ENCODE data around the gene LYPD8. TPM values are rescaled to one million over a fixed set of nuclear protein-coding genes. Genes with fewer than 3 reads are reported as not detected.
"Not testable (repeated sequence)": the region's sequence is repeated elsewhere in the genome, so short reads cannot be mapped to it uniquely, and the experiment has no call there.

The LYPD8 gene, protein sequence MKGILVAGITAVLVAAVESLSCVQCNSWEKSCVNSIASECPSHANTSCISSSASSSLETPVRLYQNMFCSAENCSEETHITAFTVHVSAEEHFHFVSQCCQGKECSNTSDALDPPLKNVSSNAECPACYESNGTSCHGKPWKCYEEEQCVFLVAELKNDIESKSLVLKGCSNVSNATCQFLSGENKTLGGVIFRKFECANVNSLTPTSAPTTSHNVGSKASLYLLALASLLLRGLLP
- total RNA-seq = not detected in 2 replicates

DNA sequence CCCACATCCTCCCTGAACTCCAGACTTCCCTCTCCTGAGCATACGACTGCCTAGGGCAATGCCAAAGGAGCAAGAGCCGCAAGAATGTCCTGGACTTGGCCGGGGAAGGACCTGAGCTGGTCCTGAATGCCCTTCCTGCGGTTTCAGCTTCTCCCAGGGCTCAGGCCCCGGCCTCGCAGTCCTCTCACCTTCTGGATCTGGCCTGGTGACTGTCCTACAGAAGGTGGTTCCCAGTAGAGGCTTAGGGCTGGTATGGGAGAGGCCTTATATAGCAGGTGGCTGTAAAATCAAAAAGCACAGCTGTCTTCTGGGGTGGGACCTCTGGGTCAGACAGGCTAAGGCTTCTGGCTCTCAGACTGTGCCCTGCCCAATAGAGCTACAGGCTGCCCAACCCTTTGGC, at the start of gene LYPD8:
TSS of gene LYPD8 (minus strand) at position 243 of the 400 bp plus-strand sequence. CDS start 4,678 bp downstream, outside the sequence.
- H3K27ac Mint-ChIP-seq = no peak within 1 kb of the TSS
- no peak within 1 kb of the TSS for H3K4me3 Mint-ChIP-seq
- intact Hi-C loops (cut with micrococcal nuclease) = no loop called here
- no peak for DNase-seq
- H3K36me3 Mint-ChIP-seq (ENCODE audit: low read depth) = no peaks in the 10 kb centered on the region
- H3K9me3 Mint-ChIP-seq = no peaks in the 10 kb centered on the region
- no peaks in the 10 kb centered on the region for H3K27me3 Mint-ChIP-seq
- H3K4me1 Mint-ChIP-seq = peaks cover 5% of the 10 kb centered on the region

DNA sequence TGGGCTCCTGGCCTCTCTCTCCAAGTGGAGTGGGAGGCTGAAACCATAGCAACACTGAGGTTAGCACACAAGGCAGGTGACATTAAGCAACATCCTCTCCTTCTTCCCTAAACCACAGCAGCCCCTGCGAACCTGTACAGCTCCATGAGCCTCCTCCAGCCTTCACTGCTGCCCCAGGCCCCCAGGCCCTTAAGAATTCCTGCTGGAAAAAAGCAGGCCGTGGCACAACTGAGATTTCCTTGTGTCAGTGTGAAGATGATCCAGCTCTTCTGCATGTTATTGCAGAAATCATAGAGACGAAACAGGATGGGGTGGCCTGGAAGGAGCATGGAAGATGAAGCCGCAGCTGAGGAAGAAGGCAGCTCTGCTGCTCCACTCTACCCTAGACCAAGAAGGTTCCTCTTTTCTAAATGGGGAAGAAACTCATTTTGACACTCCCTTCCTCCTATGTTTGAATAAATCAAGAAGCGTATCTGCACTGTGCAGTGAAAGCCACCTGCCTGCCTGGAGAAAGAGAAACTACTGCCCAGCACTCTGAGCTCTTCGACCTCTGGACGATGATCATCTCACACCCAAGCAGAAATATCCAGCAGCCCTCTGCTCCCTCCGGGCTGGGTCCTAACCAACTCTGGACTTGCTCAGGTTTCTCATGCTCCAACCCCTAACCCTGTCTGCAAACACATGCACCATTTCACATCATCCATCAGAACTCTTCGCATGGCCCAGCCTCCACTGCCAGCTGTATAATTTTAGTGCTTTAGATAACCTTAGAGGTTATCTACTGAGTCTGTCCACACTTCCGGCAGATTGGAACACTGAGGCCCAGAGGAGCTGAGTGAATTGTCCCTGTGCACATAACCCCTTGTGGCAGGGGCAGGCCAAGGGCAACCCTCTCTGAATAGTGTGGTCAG, 49.5 kb upstream of the LYPD8 start:
- peaks cover 1% of the 10 kb centered on the region for H3K36me3 Mint-ChIP-seq (ENCODE audit: low read depth)
- H3K27me3 Mint-ChIP-seq = peaks cover 7% of the 10 kb centered on the region
- H3K4me3 Mint-ChIP-seq = no peak overlapping the region
- peaks cover 11% of the 10 kb centered on the region for H3K4me1 Mint-ChIP-seq
- intact Hi-C loops (cut with micrococcal nuclease) = no loop called here
- H3K27ac Mint-ChIP-seq = no peak overlapping the region
- H3K9me3 Mint-ChIP-seq = no peaks in the 10 kb centered on the region
- DNase-seq = no peak

DNA sequence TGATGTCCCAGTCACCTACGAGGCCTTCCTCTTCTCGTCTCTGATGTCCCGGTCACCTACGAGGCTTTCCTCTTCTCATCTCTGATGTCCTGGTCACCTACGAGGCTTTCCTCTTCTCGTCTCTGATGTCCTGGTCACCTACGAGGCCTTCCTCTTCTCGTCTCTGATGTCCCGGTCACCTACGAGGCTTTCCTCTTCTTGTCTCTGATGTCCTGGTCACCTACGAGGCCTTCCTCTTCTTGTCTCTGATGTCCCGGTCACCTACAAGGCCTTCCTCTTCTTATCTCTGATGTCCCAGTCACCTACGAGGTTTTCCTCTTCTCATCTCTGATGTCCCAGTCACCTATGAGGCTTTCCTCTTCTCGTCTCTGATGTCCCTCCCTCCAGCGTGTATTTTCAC, 47.9 kb upstream of the LYPD8 start:
- H3K27me3 Mint-ChIP-seq = peaks cover 14% of the 10 kb centered on the region
- peaks cover 11% of the 10 kb centered on the region for H3K4me1 Mint-ChIP-seq
- H3K36me3 Mint-ChIP-seq (ENCODE audit: low read depth); intact Hi-C loops (cut with micrococcal nuclease); H3K9me3 Mint-ChIP-seq; DNase-seq; H3K4me3 Mint-ChIP-seq; H3K27ac Mint-ChIP-seq: not testable (repeated sequence)

DNA sequence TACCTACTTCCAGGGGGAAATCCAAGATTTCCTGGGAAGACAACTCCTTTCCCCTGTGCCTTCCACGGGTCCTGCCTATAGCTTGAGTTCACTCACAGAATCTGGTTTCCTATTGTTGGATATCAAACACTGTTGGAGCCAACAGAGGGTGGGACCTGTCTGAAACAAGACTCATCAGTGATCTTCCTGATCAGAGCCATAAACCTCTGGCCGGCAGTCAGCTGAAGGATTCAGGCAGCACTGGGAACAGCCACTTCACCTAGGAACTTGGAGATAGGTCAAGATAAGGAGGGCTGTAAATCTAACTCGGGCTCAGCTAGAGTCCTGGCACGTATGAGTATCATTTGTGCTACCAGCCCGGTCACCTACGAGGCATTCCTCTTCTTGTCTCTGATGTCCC, 46.9 kb upstream of the LYPD8 start:
- H3K4me1 Mint-ChIP-seq = peaks cover 11% of the 10 kb centered on the region

DNA sequence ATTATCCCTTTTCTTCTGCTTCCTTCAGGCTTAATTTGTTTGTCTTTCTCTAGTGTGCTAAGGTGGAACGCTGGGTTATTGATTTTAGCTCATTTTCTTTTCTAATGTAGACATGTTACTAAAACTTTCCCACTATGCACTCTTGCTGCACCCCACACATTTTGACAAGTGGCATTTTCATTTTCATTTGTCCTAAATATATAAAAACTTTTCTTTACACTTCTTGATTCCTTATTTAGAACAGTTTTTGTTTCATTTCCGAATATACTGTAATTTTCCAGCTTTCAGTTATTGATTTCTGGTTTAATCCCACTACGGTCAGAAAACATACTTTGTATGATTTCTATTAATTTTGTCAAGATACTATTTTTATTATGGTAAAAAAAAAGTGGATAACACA, 44.9 kb upstream of the LYPD8 start:
- no peak overlapping the region for H3K4me3 Mint-ChIP-seq
- no peaks in the 10 kb centered on the region for H3K36me3 Mint-ChIP-seq (ENCODE audit: low read depth)
- DNase-seq = no peak
- no peak overlapping the region for H3K27ac Mint-ChIP-seq
- intact Hi-C loops (cut with micrococcal nuclease) = no loop called here
- peaks cover 16% of the 10 kb centered on the region for H3K27me3 Mint-ChIP-seq
- H3K9me3 Mint-ChIP-seq = peaks cover 3% of the 10 kb centered on the region
- H3K4me1 Mint-ChIP-seq = peaks cover 8% of the 10 kb centered on the region

More for the DNA sequence above, 46.9 kb upstream of the LYPD8 start:
- Mint-ChIP-seq H3K9me3 (no peaks in the 10 kb centered on the region), H3K4me3 (no peak overlapping the region), H3K27me3 (peaks cover 14% of the 10 kb centered on the region), H3K36me3 (ENCODE audit: low read depth) (no peaks in the 10 kb centered on the region), H3K27ac (no peak overlapping the region)
- no peak for DNase-seq
- intact Hi-C loops (cut with micrococcal nuclease) = no loop called here

DNA sequence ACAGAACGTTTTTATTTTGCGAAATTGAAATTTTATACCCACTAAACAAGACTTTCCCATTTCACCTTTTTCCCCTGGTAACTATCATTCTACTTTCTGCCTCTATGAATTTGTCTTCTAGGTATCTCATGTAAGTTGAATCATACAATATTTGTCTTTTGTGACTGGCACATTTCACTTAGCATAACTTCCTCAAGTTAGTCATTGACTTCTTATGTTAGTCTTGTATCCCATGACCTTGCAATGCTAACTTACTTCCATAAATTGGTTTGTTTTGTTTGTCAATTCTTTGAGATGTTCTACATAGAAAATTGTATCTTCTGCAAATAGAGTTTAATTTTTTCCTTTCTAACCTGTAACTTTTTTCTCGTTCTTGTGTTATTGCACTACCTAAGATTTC, 43.2 kb upstream of the LYPD8 start:
- Mint-ChIP-seq H3K4me1 (peaks cover under 1% of the 10 kb centered on the region), H3K36me3 (ENCODE audit: low read depth) (no peaks in the 10 kb centered on the region), H3K27ac (no peak overlapping the region), H3K27me3 (peaks cover 13% of the 10 kb centered on the region), H3K9me3 (peaks cover 3% of the 10 kb centered on the region), H3K4me3 (no peak overlapping the region)
- intact Hi-C loops (cut with micrococcal nuclease) = no loop called here
- no peak for DNase-seq

DNA sequence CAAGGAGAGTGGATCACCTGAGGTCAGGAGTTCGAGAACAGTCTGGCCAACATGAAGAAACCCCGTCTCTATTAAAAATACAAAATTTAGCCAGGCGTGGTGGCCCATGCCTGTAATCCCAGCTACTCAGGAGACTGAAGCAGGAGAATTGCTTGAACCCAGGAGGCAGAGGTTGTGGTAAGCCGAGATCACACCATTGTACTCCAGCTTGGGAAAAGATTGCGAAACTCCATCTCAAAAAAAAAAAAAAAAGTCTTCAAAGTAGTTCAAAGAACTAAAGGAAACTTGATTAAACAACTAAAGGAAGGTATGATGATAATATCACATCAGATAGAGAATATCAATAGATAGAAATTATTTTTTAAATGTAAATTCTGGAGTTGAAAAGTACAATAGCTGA, 39.1 kb upstream of the LYPD8 start:
- H3K27me3 Mint-ChIP-seq; H3K36me3 Mint-ChIP-seq (ENCODE audit: low read depth); H3K4me1 Mint-ChIP-seq; H3K27ac Mint-ChIP-seq; H3K9me3 Mint-ChIP-seq; H3K4me3 Mint-ChIP-seq; intact Hi-C loops (cut with micrococcal nuclease); DNase-seq: not testable (repeated sequence)

DNA sequence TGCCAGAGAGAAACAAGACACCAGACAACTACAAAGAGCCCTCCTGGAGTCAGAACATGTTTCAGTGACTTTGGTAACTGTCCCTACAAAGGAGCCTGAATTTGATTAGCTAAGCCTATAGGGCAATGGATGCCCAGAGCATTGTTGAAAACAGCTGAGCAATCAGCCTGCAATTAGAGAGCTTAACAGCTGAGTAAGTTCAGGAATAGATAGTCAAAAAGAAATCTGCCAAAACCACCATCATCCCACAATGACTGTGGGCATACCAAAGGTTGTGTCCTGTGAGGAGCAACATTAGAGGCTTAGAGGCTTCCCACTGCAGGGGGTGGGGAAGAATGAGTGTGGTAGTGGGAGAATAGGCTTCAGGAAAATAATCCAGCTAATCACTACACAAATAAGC, 38.0 kb upstream of the LYPD8 start:
- no peak for DNase-seq
- intact Hi-C loops (cut with micrococcal nuclease) = no loop called here
- Mint-ChIP-seq H3K9me3 (peaks cover 3% of the 10 kb centered on the region), H3K27ac (no peak overlapping the region), H3K27me3 (peaks cover 2% of the 10 kb centered on the region), H3K4me3 (no peak overlapping the region), H3K4me1 (peaks cover 2% of the 10 kb centered on the region), H3K36me3 (ENCODE audit: low read depth) (no peaks in the 10 kb centered on the region)

DNA sequence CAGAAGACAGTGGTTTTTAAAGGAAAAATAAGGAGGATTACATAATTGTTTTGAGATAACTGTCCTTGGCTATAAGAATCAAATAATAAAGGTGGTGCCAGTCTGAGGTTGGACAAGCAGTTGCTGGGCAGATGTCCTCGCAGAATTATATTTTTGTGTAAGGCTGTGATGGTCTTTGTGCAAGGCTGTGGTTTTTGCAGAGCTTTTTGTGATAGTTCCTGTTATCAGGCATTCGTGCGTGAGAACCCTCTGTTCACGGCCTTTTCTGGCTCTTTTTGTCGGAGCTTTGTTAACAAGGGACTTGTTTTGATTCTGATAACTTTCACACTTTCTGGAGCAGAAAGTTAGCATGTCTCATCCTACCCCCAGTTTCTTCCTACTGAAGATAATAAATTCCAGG, 36.8 kb upstream of the LYPD8 start:
- Mint-ChIP-seq H3K27ac (no peak overlapping the region), H3K4me1 (peaks cover 2% of the 10 kb centered on the region), H3K36me3 (ENCODE audit: low read depth) (no peaks in the 10 kb centered on the region), H3K9me3 (peaks cover 3% of the 10 kb centered on the region), H3K27me3 (peaks cover under 1% of the 10 kb centered on the region), H3K4me3 (no peak overlapping the region)
- intact Hi-C loops (cut with micrococcal nuclease) = no loop called here
- DNase-seq = no peak

DNA sequence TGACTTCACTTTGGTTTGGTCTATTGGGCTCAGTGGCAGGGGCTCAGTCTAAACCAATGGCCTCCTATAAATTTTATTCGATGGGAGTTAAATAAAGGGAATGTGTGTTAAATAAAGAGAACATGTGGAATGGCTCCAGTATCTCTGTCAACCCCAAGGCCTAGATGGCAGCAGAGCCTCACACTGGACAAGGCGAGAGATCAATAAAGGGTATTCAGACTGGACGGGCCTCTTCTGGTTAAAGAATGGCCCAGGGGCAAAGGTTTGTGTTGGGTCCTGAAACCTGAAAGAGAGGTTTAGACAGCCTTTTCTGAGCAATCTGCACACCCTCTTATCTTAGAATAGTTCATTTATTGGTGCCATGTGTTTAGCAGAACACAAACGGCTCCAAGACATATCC, 35.5 kb upstream of the LYPD8 start:
- no peaks in the 10 kb centered on the region for H3K36me3 Mint-ChIP-seq (ENCODE audit: low read depth)
- peaks cover under 1% of the 10 kb centered on the region for H3K9me3 Mint-ChIP-seq
- H3K27ac Mint-ChIP-seq = no peak overlapping the region
- H3K4me1 Mint-ChIP-seq = peaks cover 2% of the 10 kb centered on the region
- H3K4me3 Mint-ChIP-seq = no peak overlapping the region
- intact Hi-C loops (cut with micrococcal nuclease) = no loop called here
- H3K27me3 Mint-ChIP-seq = no peaks in the 10 kb centered on the region
- no peak for DNase-seq

DNA sequence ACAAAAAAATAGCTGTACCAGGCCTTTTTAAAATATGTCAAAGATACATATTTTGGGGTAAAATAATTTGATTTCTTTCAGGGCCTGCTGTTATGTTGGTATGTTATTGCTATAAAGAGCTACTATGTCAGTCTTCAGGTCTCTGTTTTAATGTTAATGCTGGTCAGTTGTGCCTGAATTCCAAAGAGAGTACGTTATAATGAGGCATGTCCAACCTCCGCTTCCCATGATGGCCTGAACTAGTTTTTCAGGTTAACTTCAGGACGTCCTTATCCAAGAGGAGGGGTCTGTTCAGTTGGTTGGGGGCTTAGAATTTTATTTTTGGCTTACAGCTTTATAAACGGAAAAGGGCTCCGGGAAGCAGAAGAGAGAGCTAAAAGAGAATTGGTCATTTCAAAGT, 34.9 kb upstream of the LYPD8 start:
- intact Hi-C loops (cut with micrococcal nuclease) = no loop called here
- DNase-seq = no peak
- H3K27me3 Mint-ChIP-seq = no peaks in the 10 kb centered on the region
- no peak overlapping the region for H3K27ac Mint-ChIP-seq
- H3K4me1 Mint-ChIP-seq = peaks cover 2% of the 10 kb centered on the region
- no peaks in the 10 kb centered on the region for H3K9me3 Mint-ChIP-seq
- H3K4me3 Mint-ChIP-seq = no peak overlapping the region
- no peaks in the 10 kb centered on the region for H3K36me3 Mint-ChIP-seq (ENCODE audit: low read depth)

DNA sequence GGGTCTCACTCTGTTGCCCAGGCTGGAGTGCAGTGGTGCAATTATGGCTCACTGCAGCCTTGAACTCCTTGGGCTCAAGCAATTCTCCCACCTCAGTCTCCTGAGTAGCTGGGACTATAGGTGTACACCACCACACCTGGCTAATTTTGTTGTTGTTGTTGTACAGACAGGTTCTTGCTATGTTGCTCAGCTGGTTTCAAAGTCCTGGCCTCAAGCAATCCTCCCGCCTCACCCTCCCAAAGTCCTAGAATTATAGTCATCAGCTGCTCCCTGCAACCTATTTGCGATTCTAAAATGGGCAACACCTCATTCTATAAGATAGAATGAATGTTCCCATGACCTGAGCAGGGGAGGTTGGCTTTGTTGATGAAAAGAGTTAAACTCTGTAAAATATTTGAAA, 33.8 kb upstream of the LYPD8 start:
- intact Hi-C loops (cut with micrococcal nuclease); H3K27me3 Mint-ChIP-seq; H3K4me1 Mint-ChIP-seq; H3K4me3 Mint-ChIP-seq; H3K36me3 Mint-ChIP-seq (ENCODE audit: low read depth); H3K9me3 Mint-ChIP-seq; H3K27ac Mint-ChIP-seq: not testable (repeated sequence)
- peak; percentile 20 for DNase-seq

DNA sequence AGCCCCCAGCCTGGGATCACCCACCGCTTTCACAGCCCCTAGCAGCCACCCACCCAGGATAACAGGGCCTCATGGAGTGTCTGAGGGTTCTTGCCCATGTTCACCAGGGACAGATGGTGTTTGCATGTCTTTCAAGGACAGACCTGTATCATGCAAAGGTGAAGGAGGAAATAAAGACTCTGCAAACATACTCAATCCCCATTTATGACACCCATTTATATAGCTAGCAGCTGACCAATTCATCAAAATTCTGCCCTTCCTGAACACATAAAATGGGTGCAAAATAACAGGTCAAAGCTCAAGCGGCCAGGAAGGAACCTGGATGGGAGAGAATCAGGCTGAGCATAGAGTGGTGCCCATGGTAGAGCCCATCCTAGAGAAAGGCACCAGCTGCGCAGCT, 32.8 kb upstream of the LYPD8 start:
- Mint-ChIP-seq H3K9me3 (no peaks in the 10 kb centered on the region), H3K36me3 (ENCODE audit: low read depth) (no peaks in the 10 kb centered on the region), H3K27me3 (no peaks in the 10 kb centered on the region), H3K4me3 (no peak overlapping the region), H3K27ac (no peak overlapping the region), H3K4me1 (no peaks in the 10 kb centered on the region)
- DNase-seq = peak; percentile 33
- intact Hi-C loops (cut with micrococcal nuclease) = no loop called here

DNA sequence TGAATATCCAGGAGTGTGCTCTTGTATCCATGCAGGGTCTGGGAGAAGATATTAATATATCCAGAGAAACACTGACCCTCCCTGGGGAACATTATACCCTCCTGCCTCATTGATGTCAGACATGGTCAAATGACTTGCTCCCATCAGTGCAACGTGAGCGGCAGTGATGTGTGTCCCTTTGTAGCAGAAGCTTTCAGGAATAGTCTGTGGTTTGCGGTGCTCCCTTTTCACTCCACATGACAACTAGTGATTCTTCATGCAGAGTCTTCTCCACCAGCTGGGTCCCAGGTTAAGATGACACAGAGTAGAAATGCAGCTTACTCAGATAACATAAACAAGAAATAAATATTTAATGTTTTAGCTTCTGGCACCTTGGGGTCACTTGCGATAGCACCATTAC, 31.9 kb upstream of the LYPD8 start:
- Mint-ChIP-seq H3K36me3 (ENCODE audit: low read depth) (no peaks in the 10 kb centered on the region), H3K9me3 (no peaks in the 10 kb centered on the region), H3K27ac (no peak overlapping the region), H3K4me3 (no peak overlapping the region), H3K4me1 (no peaks in the 10 kb centered on the region), H3K27me3 (no peaks in the 10 kb centered on the region)
- intact Hi-C loops (cut with micrococcal nuclease) = no loop called here
- DNase-seq = no peak

Data from activated CD4-positive, alpha-beta T cell treated with anti-CD3 and anti-CD28 coated beads, Interleukin-2, amount 10 ng/mL, durations not matched to agents 24 days and 14 days (primary cell).